ENCODE results near the gene BCR.

The BCR gene

GRCh38 chr22:23266780-23267179 is 86.5 kb downstream of the BCR start:
- DNase-seq, result no peak

GRCh38 chr22:23267226-23268043 is 87.1 kb downstream of the BCR start:
- DNase-seq, result no peak

DNA sequence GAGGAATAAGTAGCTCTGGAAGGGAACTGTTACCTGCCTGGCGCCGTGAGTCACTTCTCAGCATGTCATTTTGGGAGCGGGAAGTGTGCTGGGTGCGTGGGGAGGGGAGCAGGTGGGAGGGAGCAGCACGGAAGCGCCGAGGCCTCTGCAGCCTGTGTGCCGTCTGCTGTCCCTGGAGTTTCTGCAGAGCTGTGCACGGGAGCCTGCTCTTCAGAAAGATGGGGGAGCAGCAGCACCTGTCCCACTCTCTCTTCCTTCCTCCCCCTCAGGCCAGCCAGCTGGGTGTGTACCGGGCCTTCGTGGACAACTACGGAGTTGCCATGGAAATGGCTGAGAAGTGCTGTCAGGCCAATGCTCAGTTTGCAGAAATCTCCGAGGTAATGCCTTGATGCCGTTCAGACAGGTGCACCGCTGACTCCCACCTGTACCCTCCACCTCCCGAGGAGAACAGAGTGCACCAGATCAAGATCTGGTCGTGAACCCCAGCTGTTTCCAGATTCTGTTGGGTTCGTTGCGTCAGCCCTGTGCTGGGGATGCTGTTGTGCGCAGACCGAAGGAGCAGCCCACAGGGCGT is 87.9 kb downstream of the BCR start:
- DNase-seq, result no peak

DNA sequence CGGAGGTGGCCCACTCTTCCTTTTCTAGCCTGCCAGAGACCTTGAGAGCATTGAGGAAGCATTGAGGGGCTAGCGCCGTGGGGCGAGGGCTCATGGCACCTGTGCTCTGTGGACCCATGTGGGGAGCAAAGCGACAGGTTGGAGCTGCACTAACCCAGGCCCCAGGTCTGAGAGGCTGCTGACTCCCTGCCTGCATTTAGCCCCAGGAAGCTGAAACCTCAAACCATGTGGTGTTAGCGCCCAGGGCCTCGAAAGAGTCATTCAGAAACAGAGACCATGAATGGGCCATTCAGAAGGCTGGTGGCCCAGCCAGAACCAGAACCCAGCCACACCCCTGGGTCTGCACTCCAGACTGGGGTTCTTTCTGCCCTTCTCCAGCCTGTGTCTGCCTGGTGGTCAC is 88.6 kb downstream of the BCR start:
- DNase-seq, result no peak

GRCh38 chr22:23269441-23270211 is 89.3 kb downstream of the BCR start:
- DNase-seq, result no peak

GRCh38 chr22:23270212-23270733 is 90.0 kb downstream of the BCR start:
- DNase-seq, result no peak

- DNase-seq, result no peak
These were observed 90.7 kb downstream of the BCR start for GRCh38 chr22:23270798-23271596.

DNA sequence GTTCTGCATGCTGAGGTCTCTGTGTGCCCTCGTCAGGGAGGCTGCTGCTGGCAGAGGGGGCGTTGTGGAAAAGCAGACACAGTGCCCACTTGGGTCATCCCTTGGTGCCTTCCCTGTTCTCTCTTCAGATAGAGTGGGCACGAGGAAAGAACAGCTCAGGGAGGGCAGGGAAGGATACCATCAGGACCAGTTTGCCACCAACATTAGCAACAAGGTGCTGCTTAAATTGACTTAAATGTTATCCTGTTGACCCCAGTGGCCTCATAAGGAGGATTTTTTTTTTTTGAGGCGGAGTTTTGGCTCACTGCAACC is 91.2 kb downstream of the BCR start:
- DNase-seq, result no peak

DNA sequence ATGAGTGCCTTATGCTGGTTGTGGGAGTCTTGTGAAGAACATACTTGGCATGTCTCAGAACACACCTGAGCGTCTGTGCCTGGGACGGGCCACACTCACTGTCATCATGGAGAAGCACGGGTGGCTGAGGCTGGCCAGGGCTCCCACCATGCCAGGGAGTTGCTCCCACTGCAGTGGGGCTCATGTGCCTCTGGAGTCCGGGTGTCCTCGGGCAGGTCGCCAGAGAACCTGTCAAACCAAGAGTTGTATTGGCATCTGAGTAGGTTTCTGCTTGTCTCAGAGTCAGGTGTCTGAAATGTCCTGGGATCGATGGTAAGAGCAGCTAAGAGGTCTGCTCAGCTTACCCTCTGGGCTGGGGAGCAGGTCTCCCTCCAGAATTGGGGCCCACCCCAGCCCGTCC is 92.1 kb downstream of the BCR start:
- DNase-seq, result no peak

DNA sequence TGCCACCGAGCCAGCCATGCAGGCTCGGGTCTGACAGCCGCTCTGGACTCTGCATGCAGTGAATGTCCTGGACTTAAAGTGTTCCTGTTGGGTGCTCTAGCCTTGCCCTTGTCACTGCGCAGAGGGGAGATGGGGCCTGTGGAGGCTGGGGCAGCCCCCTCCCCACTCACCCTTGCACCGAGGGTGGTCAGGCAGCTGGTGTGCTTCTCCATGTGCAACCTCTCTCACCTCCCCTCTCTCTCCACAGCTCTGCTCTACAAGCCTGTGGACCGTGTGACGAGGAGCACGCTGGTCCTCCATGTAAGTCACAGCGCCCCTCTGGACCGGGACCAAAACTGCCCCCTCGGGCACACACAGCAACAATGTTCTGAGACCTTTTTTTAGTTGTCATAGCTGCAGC is 92.5 kb downstream of the BCR start:
- DNase-seq, result no peak

- no peak for DNase-seq
These were observed 93.3 kb downstream of the BCR start for GRCh38 chr22:23273445-23274145.

DNA sequence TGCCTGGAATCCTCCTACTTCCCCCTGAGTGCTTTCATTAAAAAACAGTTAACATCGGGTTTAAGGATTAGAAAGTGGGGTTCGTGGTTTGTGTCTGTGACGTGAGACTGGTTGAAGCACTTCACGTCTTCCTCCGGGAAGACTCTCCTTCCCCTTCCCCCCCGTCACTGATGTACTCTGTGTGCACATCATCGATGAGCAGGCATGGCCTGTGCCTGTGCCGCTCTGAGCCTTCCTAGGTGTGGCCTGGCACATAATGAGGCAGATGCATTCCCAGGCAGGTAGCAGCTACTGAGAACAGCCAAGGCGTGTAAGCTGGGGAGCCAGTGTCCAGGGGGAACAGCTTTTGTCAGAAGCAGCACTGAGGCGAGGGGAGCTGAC is 93.8 kb downstream of the BCR start:
- DNase-seq, result no peak

DNA sequence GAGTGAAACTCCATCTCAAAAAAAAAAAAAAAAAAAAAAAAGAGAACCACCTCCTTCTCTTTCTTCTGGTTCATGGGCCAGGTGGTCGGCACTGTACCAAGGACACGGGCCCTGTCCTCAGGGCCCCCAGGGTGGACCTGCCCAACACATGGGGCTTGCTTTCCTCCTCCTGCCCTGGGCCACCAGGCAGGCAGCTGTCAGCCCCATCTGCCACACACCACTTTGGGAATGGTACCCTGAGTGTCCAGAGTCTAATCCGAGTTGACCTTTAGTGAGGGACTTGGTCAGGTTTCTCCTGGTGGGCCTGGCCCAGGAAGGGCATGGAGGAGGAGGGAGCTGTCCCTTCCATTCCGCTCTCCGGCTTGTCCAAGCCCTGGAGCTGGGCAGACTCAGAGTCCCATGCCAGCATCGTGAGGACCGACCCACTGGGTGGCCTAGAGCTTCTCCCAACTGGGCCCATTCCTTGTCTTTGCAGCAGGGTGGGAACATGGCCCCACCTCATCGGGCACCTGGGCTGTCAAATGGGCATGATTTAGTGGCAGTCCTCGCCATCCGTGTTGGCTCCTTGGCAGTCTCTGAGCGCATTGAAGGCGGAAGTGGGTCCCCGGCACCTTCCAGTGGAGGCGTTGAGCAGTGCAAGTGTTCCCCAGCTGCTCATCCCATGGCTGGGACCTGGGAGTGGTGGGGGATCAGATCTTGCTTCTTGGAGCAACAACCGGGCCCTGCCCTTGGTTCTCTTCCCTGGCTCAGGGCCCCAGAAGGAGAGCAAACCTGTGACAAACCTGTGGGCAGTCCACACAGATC is 94.8 kb downstream of the BCR start:
- no peak for DNase-seq

GRCh38 chr22:23275751-23276150 is 95.4 kb downstream of the BCR start:
- DNase-seq, result no peak

DNA sequence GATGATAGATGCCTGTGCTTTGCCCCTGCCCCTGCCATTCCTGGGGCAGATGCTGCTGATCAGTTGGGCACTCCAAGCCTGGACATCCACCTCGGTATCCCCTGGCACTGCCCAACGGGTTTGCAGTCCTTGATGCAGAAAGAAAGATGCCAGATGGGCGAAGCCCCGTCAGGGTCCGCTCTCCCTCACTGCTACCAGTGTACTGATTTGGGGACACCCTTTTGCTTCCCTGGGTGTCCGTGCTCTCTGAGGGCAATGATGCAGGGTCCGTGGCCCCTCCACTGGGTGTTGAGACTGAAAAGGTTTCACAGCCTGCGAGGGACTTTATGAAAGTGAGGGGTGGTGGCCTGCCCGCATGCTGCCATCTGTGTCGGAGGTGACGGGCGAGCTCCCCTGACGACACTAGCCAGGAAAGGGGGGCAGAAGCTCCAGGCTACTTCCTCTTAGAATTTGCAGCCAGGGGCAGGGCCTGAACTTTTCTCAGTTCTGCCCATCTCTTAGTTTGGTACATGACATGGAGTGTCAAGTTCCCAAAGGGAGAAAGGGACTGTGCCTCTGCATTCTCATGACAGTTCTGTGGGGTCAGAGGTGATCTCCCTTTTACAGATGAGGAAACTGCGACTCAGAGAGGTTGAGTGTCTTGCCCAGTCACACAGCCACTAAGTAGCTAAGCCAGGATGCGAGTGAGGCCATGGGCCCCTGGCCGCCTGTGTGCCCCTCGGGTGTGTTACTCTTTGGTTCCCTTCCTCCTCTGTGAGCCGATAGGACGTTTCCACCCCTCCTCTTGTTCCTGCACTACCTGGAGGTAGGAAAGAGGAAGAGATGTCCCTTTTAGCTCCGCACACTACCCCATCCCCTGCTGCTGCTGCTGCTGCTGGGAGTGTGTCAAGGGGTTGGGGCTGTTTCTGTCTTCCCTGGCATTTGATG is 96.6 kb downstream of the BCR start:
- no peak for DNase-seq

- DNase-seq, result no peak
These were observed 97.4 kb downstream of the BCR start for GRCh38 chr22:23277583-23278295.

DNA sequence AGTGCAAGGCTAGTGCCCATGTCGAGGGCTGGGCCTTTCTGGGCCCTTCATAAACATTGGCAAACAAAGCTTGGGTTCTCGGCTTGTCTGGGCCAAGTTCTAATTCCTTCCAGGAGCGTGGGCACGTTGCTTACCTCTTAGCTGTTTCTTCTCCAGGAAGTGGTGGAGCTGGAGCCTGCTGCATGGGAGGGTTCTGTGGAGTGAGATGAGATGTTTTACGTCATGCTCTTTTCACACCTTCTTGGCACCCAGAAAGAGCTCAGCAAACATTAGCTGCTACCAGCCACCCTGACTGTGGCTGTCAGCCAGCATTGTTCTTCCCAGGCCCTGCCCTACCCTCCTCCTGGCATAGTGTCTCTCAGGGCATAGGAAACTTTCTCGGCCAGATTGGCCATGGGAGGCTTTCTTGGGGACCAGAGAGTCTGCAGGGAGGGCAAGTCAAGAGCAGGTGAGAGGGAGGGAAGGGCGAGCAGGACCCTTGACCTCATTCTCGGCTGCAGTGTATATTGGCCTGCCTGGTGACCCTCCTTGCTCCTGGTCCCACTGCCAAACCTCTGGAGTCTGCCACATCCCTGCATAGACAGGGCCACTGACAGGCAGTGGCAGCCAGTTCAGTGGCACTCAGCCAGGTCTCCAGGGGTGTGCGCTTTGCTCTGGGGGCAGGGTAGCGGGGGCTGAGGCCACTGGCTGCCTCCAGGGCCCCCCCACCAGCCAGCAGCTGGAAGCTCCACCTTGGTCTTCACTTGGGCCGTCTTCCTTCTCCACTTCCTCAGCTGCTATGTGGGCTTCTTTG is 98.8 kb downstream of the BCR start:
- DNase-seq, result no peak

- no peak for DNase-seq
These were observed 99.5 kb downstream of the BCR start for GRCh38 chr22:23279781-23280180.

Data from 8988T (cell line).